Gastrocnemius medialis (tissue), 4 donors: ENCODE results near the gene CAMTA1. TPM values are rescaled to one million over a fixed set of nuclear protein-coding genes. Genes with fewer than 3 reads are reported as not detected.

Source experiments
- ATAC-seq, 2 donors: fragments of 150-250 bp; one replicate each; pipeline ENCODE4 v1.9.1; 2016
- DNase-seq, 2 donors: peaks; one replicate each; pipeline ENCODE4 v3.0.0-alpha.2; 2019
- H3K27ac ChIP-seq, 4 donors: fragments of 200-600 bp; sonication (generic); 1 replicate in 1 of 4; 2 replicates in 3 of 4; pipeline ENCODE4 v1.5.1; 2016 to 2018; ENCODE audit warnings: mild to moderate bottlenecking in 2 of 4, moderate library complexity in 1 of 4
- H3K27me3 ChIP-seq, 3 donors: fragments of 200-600 bp; sonication (generic) in 2 of 3; 1 replicate in 1 of 3; 2 replicates in 2 of 3; pipeline versions ENCODE4 v1.5.1 to v1.6.0; 2016 to 2019; ENCODE audit warnings: mild to moderate bottlenecking in 1 of 3, moderate library complexity in 1 of 3
- H3K36me3 ChIP-seq, 2 donors: fragments of 200-600 bp; sonication (generic) in 1 of 2; one replicate each; pipeline ENCODE4 v1.5.1; 2017 to 2018
- H3K4me1 ChIP-seq, 2 donors: fragments of 200-600 bp; sonication (generic) in 1 of 2; one replicate each; pipeline ENCODE4 v1.5.1; 2016 to 2017; ENCODE audit warnings: mild to moderate bottlenecking in 2 of 2
- H3K4me3 ChIP-seq, 4 donors: fragments of 200-600 bp; sonication (generic) in 3 of 4; 1 replicate in 1 of 4; 2 replicates in 3 of 4; pipeline ENCODE4 v1.5.1; 2016 to 2019; ENCODE audit warnings: mild to moderate bottlenecking in 2 of 4
- H3K9me3 ChIP-seq, 3 donors: fragments of 200-600 bp; sonication (generic) in 2 of 3; 1 replicate in 1 of 3; 2 replicates in 2 of 3; pipeline ENCODE4 v1.5.1; 2016 to 2019
- CTCF ChIP-seq, 5 experiments: fragments of 450-650 bp in 3 of 5; fragments of 200-600 bp in 2 of 5; sonication (generic) in 2 of 5; IDR thresholded peaks in 4 of 5; conservative IDR thresholded peaks in 1 of 5; 1 replicate in 4 of 5; 2 replicates in 1 of 5; pipeline ENCODE4 v1.5.1; 2016 to 2019; ENCODE audit warnings: antibody characterized with exemption in 5 of 5, mild to moderate bottlenecking in 3 of 5, moderate library complexity in 3 of 5
- POLR2A ChIP-seq, 2 donors: fragments of 450-650 bp; IDR thresholded peaks; one replicate each; pipeline ENCODE4 v1.6.1; 2017; ENCODE audit warnings: antibody characterized with exemption in 2 of 2, mild to moderate bottlenecking in 2 of 2, moderate library complexity in 2 of 2
- in situ Hi-C, 4 donors: fragments of 200-750 bp; cut with MboI; loops; one replicate each; pipeline versions ENCODE4 v1.15.0 to v1.8.0; 2017; ENCODE audit warnings: low sequenced_read_pairs in 4 of 4
- intact Hi-C: fragments of 100-400 bp; cut with DNase I; formaldehyde crosslinking; loops from one replicate; pipeline ENCODE4 v1.15.1; 2023; ENCODE audit warnings: low total_unique reads
- total RNA-seq, 4 donors: library from RNA; depleted of rRNA; stranded (reverse); fragments of >200 nt; gene quantifications; one replicate each; pipeline versions ENCODE4 v1.1.0 to v1.2.3, GENCODE V29; 2016

Gene CAMTA1
- total RNA-seq, 4 donors from 2014 or later, result 60.5 to 113 (median 70.4) TPM

- no peak overlapping the region for H3K4me3 ChIP-seq
- no peaks in the 10 kb centered on the region for H3K4me1 ChIP-seq
- H3K9me3 ChIP-seq, result no peaks in the 10 kb centered on the region
- H3K36me3 ChIP-seq, result no peaks in the 10 kb centered on the region
- intact Hi-C loops (no loop called here), in situ Hi-C loops (no loop called here)
- no peak for ATAC-seq
- no peak overlapping the region for H3K27ac ChIP-seq
- TF ChIP-seq POLR2A (IDR thresholded peaks at IDR 0.05) (no peak), CTCF (IDR thresholded peaks at IDR 0.05 in 4 of 5, conservative IDR thresholded peaks at IDR 0.05 in 1 of 5) (no peak)
- no peaks in the 10 kb centered on the region for H3K27me3 ChIP-seq
- DNase-seq, result peak in 1 of 2 donors; percentile 1
Observed at GRCh38 chr1:7589774-7590425, 804.6 kb downstream of the CAMTA1 start.

DNA sequence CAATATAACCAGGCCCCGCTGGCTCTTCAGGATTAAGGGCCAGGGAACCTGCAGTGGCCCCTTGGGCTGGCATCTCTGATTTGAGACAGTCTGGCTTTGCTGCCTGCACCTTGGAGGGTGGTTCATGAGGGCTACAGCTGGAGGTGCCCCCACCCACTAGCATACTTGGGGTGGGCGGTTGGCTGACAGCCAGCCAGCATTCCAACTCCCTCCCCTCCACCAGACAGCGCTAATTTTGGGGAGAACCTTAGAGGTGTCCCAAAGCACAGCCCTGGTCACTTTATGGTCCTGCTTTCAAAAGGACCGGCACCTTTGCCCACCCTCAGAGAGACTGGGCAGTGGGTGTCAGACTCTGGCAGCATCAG lies 805.2 kb downstream of the CAMTA1 start:
- H3K4me3 ChIP-seq, result no peak overlapping the region
- H3K36me3 ChIP-seq, result no peaks in the 10 kb centered on the region
- ATAC-seq, result no peak
- no peaks in the 10 kb centered on the region for H3K9me3 ChIP-seq
- no peaks in the 10 kb centered on the region for H3K4me1 ChIP-seq
- DNase-seq, result peak in 1 of 2 donors; percentile 1
- TF ChIP-seq POLR2A (IDR thresholded peaks at IDR 0.05) (no peak), CTCF (IDR thresholded peaks at IDR 0.05 in 4 of 5, conservative IDR thresholded peaks at IDR 0.05 in 1 of 5) (no peak)
- intact Hi-C loops, result no loop called here
- H3K27me3 ChIP-seq, result no peaks in the 10 kb centered on the region
- in situ Hi-C loops, result no loop called here
- no peak overlapping the region for H3K27ac ChIP-seq

- Histone ChIP-seq H3K4me3 (no peak overlapping the region), H3K36me3 (no peaks in the 10 kb centered on the region), H3K27ac (no peak overlapping the region), H3K4me1 (no peaks in the 10 kb centered on the region), H3K27me3 (no peaks in the 10 kb centered on the region), H3K9me3 (no peaks in the 10 kb centered on the region)
- DNase-seq (no peak), ATAC-seq (no peak)
- intact Hi-C loops, result no loop called here
- in situ Hi-C loops, result no loop called here
- no peak for TF ChIP-seq CTCF (IDR thresholded peaks at IDR 0.05 in 4 of 5, conservative IDR thresholded peaks at IDR 0.05 in 1 of 5)
- TF ChIP-seq POLR2A (IDR thresholded peaks at IDR 0.05), result no peak
Observed at GRCh38 chr1:7591565-7591964, 806.3 kb downstream of the CAMTA1 start.

DNA sequence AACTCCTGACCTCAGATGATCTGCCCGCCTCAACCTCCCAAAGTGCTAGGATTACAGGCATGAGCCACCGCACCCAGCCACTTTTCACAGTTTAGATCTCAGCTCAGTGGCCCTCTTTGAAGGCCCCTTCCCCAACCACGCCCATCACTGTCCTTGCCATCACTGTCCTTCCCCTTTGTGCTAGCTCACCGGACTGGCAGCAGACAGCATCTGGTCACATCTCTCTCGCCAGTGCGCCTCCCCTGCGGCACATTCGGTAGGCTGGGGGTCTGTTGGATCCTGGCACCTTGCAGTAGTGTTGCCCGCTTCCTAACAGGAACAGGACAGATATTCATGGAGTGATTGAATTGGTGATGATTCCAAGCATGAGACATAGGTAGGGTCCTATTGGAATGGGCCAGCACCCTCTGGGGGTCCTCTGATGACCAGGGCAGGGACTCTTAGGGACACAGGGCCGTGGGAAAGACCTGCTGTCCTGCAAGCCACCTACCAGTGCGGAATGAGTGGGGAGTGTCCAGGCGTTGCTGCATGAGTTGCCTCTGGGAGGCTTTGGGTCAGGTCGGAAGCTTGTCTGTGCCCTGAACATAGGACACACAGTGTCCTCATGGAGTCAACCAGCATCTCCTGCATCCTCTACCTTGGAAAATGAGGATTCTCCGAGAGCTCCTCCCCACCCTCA lies 807.0 kb downstream of the CAMTA1 start:
- no peak overlapping the region for H3K27ac ChIP-seq
- TF ChIP-seq CTCF (IDR thresholded peaks at IDR 0.05 in 4 of 5, conservative IDR thresholded peaks at IDR 0.05 in 1 of 5), result no peak
- no peak for TF ChIP-seq POLR2A (IDR thresholded peaks at IDR 0.05)
- H3K27me3 ChIP-seq, result no peaks in the 10 kb centered on the region
- no peak for ATAC-seq
- peak in 1 of 2 donors; percentile 4 for DNase-seq
- H3K36me3 ChIP-seq, result no peaks in the 10 kb centered on the region
- intact Hi-C loops (no loop called here), in situ Hi-C loops (no loop called here)
- H3K4me3 ChIP-seq, result no peak overlapping the region
- H3K9me3 ChIP-seq, result no peaks in the 10 kb centered on the region
- no peaks in the 10 kb centered on the region for H3K4me1 ChIP-seq
